Chondrocyte (in vitro differentiated cells): ENCODE data around the gene SREBF1. TPM values are rescaled to one million over a fixed set of nuclear protein-coding genes. Genes with fewer than 3 reads are reported as not detected.

Experiments used
- DNase-seq: peaks from one replicate; pipeline ENCODE4 v3.0.0; 2021; ENCODE audit warnings: mixed read lengths, low spot score
- H3K27ac Mint-ChIP-seq: one replicate; pipeline ENCODE4 v1.8.0; 2021; ENCODE audit warnings: mild to moderate bottlenecking, moderate library complexity, mixed read lengths; ENCODE audit not compliant: unreplicated experiment
- H3K27me3 Mint-ChIP-seq: 2 replicates; pipeline ENCODE4 v1.8.0; 2021; ENCODE audit warnings: low read depth, mixed read lengths
- H3K36me3 Mint-ChIP-seq: 2 replicates; pipeline ENCODE4 v1.8.0; 2021; ENCODE audit warnings: low read depth, mixed read lengths
- H3K4me1 Mint-ChIP-seq: 2 replicates; pipeline ENCODE4 v1.8.0; 2021; ENCODE audit warnings: low read depth, mild to moderate bottlenecking, mixed read lengths
- H3K4me3 Mint-ChIP-seq: one replicate; pipeline ENCODE4 v1.8.0; 2021; ENCODE audit warnings: mild to moderate bottlenecking, moderate library complexity, mixed read lengths; ENCODE audit not compliant: unreplicated experiment
- H3K9me3 Mint-ChIP-seq: 2 replicates; pipeline ENCODE4 v1.8.0; 2021; ENCODE audit warnings: low read depth, mixed read lengths
- CTCF ChIP-seq: fragments of 200-600 bp; sonication (generic); IDR thresholded peaks from 2 replicates; pipeline ENCODE4 v1.5.0; 2021; ENCODE audit warnings: antibody characterized with exemption, mild to moderate bottlenecking, moderate library complexity
- microRNA-seq: library from miRNA; unstranded; fragments of <30 nt; microRNA quantifications from one replicate; pipeline ENCODE4 v1.2.0, GENCODE V29; 2020; ENCODE audit warnings: borderline number of aligned reads
- total RNA-seq: library from RNA; stranded (reverse); gene quantifications from 3 replicates; pipeline ENCODE4 v1.2.1, GENCODE V29; 2021

Gene SREBF1
- total RNA-seq, 1 donor from 2014 or later = 22.8 TPM

GRCh38 chr17:17766077-17766743 lies 70.6 kb downstream of the SREBF1 start:
- no peak for TF ChIP-seq CTCF
- no peaks in the 10 kb centered on the region for H3K27me3 Mint-ChIP-seq
- no peak for DNase-seq
- H3K4me1 Mint-ChIP-seq = peaks cover 52% of the 10 kb centered on the region
- H3K36me3 Mint-ChIP-seq = peaks cover 2% of the 10 kb centered on the region
- no peaks in the 10 kb centered on the region for H3K9me3 Mint-ChIP-seq
- H3K27ac Mint-ChIP-seq = no peak overlapping the region
- no peak overlapping the region for H3K4me3 Mint-ChIP-seq

GRCh38 chr17:17765359-17766076 lies 71.3 kb downstream of the SREBF1 start:
- no peaks in the 10 kb centered on the region for H3K27me3 Mint-ChIP-seq
- H3K27ac Mint-ChIP-seq = no peak overlapping the region
- H3K9me3 Mint-ChIP-seq = no peaks in the 10 kb centered on the region
- peaks cover 2% of the 10 kb centered on the region for H3K36me3 Mint-ChIP-seq
- peaks cover 52% of the 10 kb centered on the region for H3K4me1 Mint-ChIP-seq
- DNase-seq = no peak
- TF ChIP-seq CTCF = no peak
- no peak overlapping the region for H3K4me3 Mint-ChIP-seq

- no peak overlapping the region for H3K4me3 Mint-ChIP-seq
- peaks cover 2% of the 10 kb centered on the region for H3K36me3 Mint-ChIP-seq
- no peak overlapping the region for H3K27ac Mint-ChIP-seq
- H3K9me3 Mint-ChIP-seq = no peaks in the 10 kb centered on the region
- peaks cover 38% of the 10 kb centered on the region for H3K4me1 Mint-ChIP-seq
- TF ChIP-seq CTCF = no peak
- no peak for DNase-seq
- no peaks in the 10 kb centered on the region for H3K27me3 Mint-ChIP-seq
These were observed 73.1 kb downstream of the SREBF1 start for GRCh38 chr17:17763734-17764133.

GRCh38 chr17:17763136-17763535 lies 73.7 kb downstream of the SREBF1 start:
- no peak for TF ChIP-seq CTCF
- Mint-ChIP-seq H3K4me1 (peaks cover 32% of the 10 kb centered on the region), H3K36me3 (peaks cover 2% of the 10 kb centered on the region), H3K9me3 (no peaks in the 10 kb centered on the region), H3K27me3 (no peaks in the 10 kb centered on the region), H3K4me3 (no peak overlapping the region), H3K27ac (peak overlapping the region; percentile 0)
- no peak for DNase-seq

GRCh38 chr17:17762744-17763105 lies 74.1 kb downstream of the SREBF1 start:
- Mint-ChIP-seq H3K4me1 (peaks cover 29% of the 10 kb centered on the region), H3K27ac (no peak overlapping the region), H3K27me3 (no peaks in the 10 kb centered on the region), H3K9me3 (no peaks in the 10 kb centered on the region), H3K4me3 (no peak overlapping the region), H3K36me3 (peaks cover 2% of the 10 kb centered on the region)
- no peak for DNase-seq
- no peak for TF ChIP-seq CTCF

Small RNA genes within 50 kb of the gene (microRNA-seq; reads per million reads assigned to microRNA genes)
- gene MIR33B (21.6 reads per million, percentile 37 among the genes with 10 or more reads in this experiment), gene MIR6777 (not detected)

Other genes starting within 250 kb of the SREBF1 start
- 27.5 to 33.8 TPM (median 31.1 TPM) in 3 replicates for gene PEMT, start 245.3 kb downstream of the SREBF1 start, total RNA-seq
- gene RAI1, start 155.5 kb downstream of the SREBF1 start, total RNA-seq = 24.0 to 28.7 TPM (median 28.6 TPM) in 3 replicates
- 55.0 to 60.2 TPM (median 56.1 TPM) in 3 replicates for gene TOM1L2, start 135.4 kb upstream of the SREBF1 start, total RNA-seq
- 1.2 to 2.6 TPM (median 1.5 TPM) in 3 replicates for gene DRC3, start 135.9 kb upstream of the SREBF1 start, total RNA-seq
- 18.0 to 19.3 TPM (median 18.4 TPM) in 3 replicates for gene ATPAF2, start 202.2 kb upstream of the SREBF1 start, total RNA-seq
- 9.7 to 10.5 TPM (median 9.8 TPM) in 3 replicates for gene GID4, start 202.4 kb upstream of the SREBF1 start, total RNA-seq